K562 (cell line): ENCODE data around the gene TMEM217. TPM values are rescaled to one million over a fixed set of nuclear protein-coding genes. Genes with fewer than 3 reads are reported as not detected.
A peak's percentile ranks its signal among the peaks of the same experiment; 100 is the strongest.

Source experiments
- BCL6 ChIP-seq: fragments of 250-450 bp; sonication (Bioruptor Pico); IDR thresholded peaks from 2 replicates; pipeline ENCODE4 v1.4.0; 2020
- BDP1 ChIP-seq: IDR thresholded peaks from 3 replicates; pipeline ENCODE4 v1.6.1; 2011; ENCODE audit not compliant: insufficient read length, insufficient read depth
- CCAR2 ChIP-seq: fragments of 200-400 bp; formaldehyde crosslinking; IDR thresholded peaks from 2 replicates; pipeline ENCODE4 v1.6.1; 2017; ENCODE audit warnings: mild to moderate bottlenecking, low read depth, low read length
- CREM ChIP-seq: IDR thresholded peaks from 2 replicates; pipeline ENCODE4 v1.6.1; 2014; ENCODE audit warnings: antibody characterized with exemption, low read depth
- GTF2B ChIP-seq: IDR thresholded peaks from 2 replicates; pipeline ENCODE4 v1.6.1; 2011; ENCODE audit not compliant: insufficient read length; ENCODE audit errors: extremely low read depth
- HMGN3 ChIP-seq: IDR thresholded peaks from 2 replicates; pipeline ENCODE4 v1.6.1; 2011; ENCODE audit warnings: borderline replicate concordance, low read depth, mild to moderate bottlenecking, mixed read lengths, low read length; ENCODE audit not compliant: insufficient read length; ENCODE audit errors: extremely low read depth
- MAX ChIP-seq: sonication (generic); formaldehyde crosslinking; IDR thresholded peaks from 2 replicates; pipeline ENCODE4 v1.9.0; 2022; ENCODE audit warnings: mild to moderate bottlenecking, missing genetic modification reagents
- MEF2D ChIP-seq: conservative IDR thresholded peaks from 2 replicates; pipeline ENCODE4 v1.6.1; 2016; ENCODE audit warnings: low read depth, missing genetic modification characterization, missing compliant biosample characterization
- MTA1 ChIP-seq: fragments of 450-650 bp; IDR thresholded peaks from 2 replicates; pipeline ENCODE4 v1.6.1; 2017; ENCODE audit warnings: borderline replicate concordance
- NFE2L1 ChIP-seq: fragments of 450-650 bp; IDR thresholded peaks from 2 replicates; pipeline ENCODE4 v1.6.1; 2016; ENCODE audit warnings: missing genetic modification characterization, low read depth, mild to moderate bottlenecking, missing compliant biosample characterization, moderate library complexity, borderline replicate concordance
- PCBP2 ChIP-seq: fragments of 200-400 bp; formaldehyde crosslinking; IDR thresholded peaks from 2 replicates; pipeline ENCODE4 v1.6.1; 2018; ENCODE audit warnings: low read length, low read depth, mild to moderate bottlenecking, moderate library complexity; ENCODE audit not compliant: poor library complexity, severe bottlenecking
- PML ChIP-seq: IDR thresholded peaks from 2 replicates; pipeline ENCODE4 v1.6.1; 2012; ENCODE audit warnings: low read length, inconsistent platforms
- PTBP1 ChIP-seq: fragments of 200-400 bp; formaldehyde crosslinking; IDR thresholded peaks from 2 replicates; pipeline ENCODE4 v1.6.1; 2017; ENCODE audit warnings: low read depth, low read length
- PTTG1 ChIP-seq: fragments of 450-650 bp; IDR thresholded peaks from 2 replicates; pipeline ENCODE4 v1.6.1; 2016; ENCODE audit warnings: low read depth, mild to moderate bottlenecking, missing genetic modification characterization, missing compliant biosample characterization
- RBM25 ChIP-seq: fragments of 200-400 bp; formaldehyde crosslinking; IDR thresholded peaks from 2 replicates; pipeline ENCODE4 v1.6.1; 2018; ENCODE audit warnings: low read length, low read depth, moderate library complexity; ENCODE audit not compliant: severe bottlenecking
- SIN3B ChIP-seq: fragments of 450-650 bp; IDR thresholded peaks from 2 replicates; pipeline ENCODE4 v1.6.1; 2017; ENCODE audit warnings: low read depth, mild to moderate bottlenecking, moderate library complexity
- SMARCA5 ChIP-seq: fragments of 450-650 bp; IDR thresholded peaks from 2 replicates; pipeline ENCODE4 v1.6.1; 2016
- SMARCE1 ChIP-seq: fragments of 450-650 bp; IDR thresholded peaks from 2 replicates; pipeline ENCODE4 v1.7.1; 2016; ENCODE audit warnings: mild to moderate bottlenecking
- TSC22D4 ChIP-seq: fragments of 450-650 bp; IDR thresholded peaks from 2 replicates; pipeline ENCODE4 v1.6.1; 2016; ENCODE audit warnings: missing genetic modification characterization, missing biosample characterization, control low read depth
- U2AF2 ChIP-seq: fragments of 200-400 bp; formaldehyde crosslinking; optimal IDR thresholded peaks from 2 replicates; pipeline ENCODE3; 2017; ENCODE audit warnings: low read depth, mild to moderate bottlenecking, low read length
- XRCC5 ChIP-seq: fragments of 200-400 bp; formaldehyde crosslinking; IDR thresholded peaks from 2 replicates; pipeline ENCODE4 v1.6.1; 2017; ENCODE audit warnings: low read depth, mild to moderate bottlenecking, low read length
- ZFP30 ChIP-seq: fragments of 250-450 bp; sonication (Bioruptor Pico); IDR thresholded peaks from 2 replicates; pipeline ENCODE4 v1.8.0; 2022; ENCODE audit warnings: moderate library complexity, mild to moderate bottlenecking, inconsistent platforms, borderline replicate concordance
- ZKSCAN1 ChIP-seq: fragments of 150-350 bp; IDR thresholded peaks from 2 replicates; pipeline ENCODE4 v1.6.1; 2016; ENCODE audit warnings: low read depth, low read length
- ZNF347 ChIP-seq: fragments of 450-650 bp; formaldehyde crosslinking; IDR thresholded peaks from 2 replicates; pipeline ENCODE4 v1.4.0; 2020; ENCODE audit warnings: low read depth, mild to moderate bottlenecking, moderate library complexity
- ZNF41 ChIP-seq: fragments of 250-450 bp; sonication (Bioruptor Pico); conservative IDR thresholded peaks from 2 replicates; pipeline ENCODE4 v1.4.0; 2020; ENCODE audit warnings: mild to moderate bottlenecking
- ZNF511 ChIP-seq: sonication (generic); formaldehyde crosslinking; IDR thresholded peaks from 2 replicates; pipeline ENCODE4 v1.8.0; 2022; ENCODE audit warnings: mild to moderate bottlenecking, missing genetic modification reagents
- ZNF561 ChIP-seq: fragments of 450-650 bp; formaldehyde crosslinking; conservative IDR thresholded peaks from 2 replicates; pipeline ENCODE4 v1.4.0; 2020; ENCODE audit warnings: mild to moderate bottlenecking, moderate library complexity
- ZNF717 ChIP-seq: fragments of 250-450 bp; sonication (Bioruptor Pico); IDR thresholded peaks from 2 replicates; pipeline ENCODE4 v1.5.0; 2021
- polyA plus RNA-seq, 8 experiments: library from polyadenylated mRNA; depleted of rRNA in 4 of 8; stranded (reverse) in 5 of 8; unstranded in 3 of 8; fragments of >200 nt; fragmentation: Nextera tagmentation in 2 of 8; fragmentation: Illumina TruSeq in 1 of 8; extraction: Ambion mirVana in 2 of 8; extraction: Trizol in 1 of 8; gene quantifications; 2 replicates each; pipeline versions ENCODE4 v1.2.1 to v1.2.3, GENCODE V29; 2011 to 2014; ENCODE audit warnings: inconsistent platforms in 1 of 8, missing spikeins in 1 of 8
- total RNA-seq, 7 experiments: library from RNA; depleted of rRNA in 6 of 7; stranded (reverse); fragments of >200 nt in 6 of 7; fragmentation: Illumina TruSeq in 2 of 7; extraction: Trizol in 2 of 7; gene quantifications; 2 replicates each; pipeline versions ENCODE4 v1.2.1 to v1.2.3, GENCODE V29; 2011 to 2021; ENCODE audit warnings: low replicate concordance in 1 of 7

Gene TMEM217
- total and polyA plus RNA-seq, 9 of the 15 experiments (the other 6 are each of a cell fraction or from before 2014, with no cell fraction given): 1.3 to 8.0 (median 1.9) TPM

- TF ChIP-seq SIN3B (no peak), ZNF347 (no peak; the same call in 1 of the 2 replicates), SMARCA5 (no peak), ZNF511 (CRISPR knock-in tag) (0 out of 2 replicates have a peak, but pooled peaks have one; percentile 49), BDP1 (no peak), CREM (no peak), MTA1 (peak; percentile 30; the same call in 1 of the 2 replicates), RBM25 (no peak), XRCC5 (no peak), ZKSCAN1 (no peak), CCAR2 (no peak), SMARCE1 (peak; percentile 13; the same call in 1 of the 2 replicates), ZFP30 (CRISPR knock-in tag) (peak; percentile 90; the same call in 1 of the 2 replicates), PTTG1 (no peak), U2AF2 (no peak), MEF2D (tag) (no peak), GTF2B (no peak), BCL6 (CRISPR knock-in tag) (peak; percentile 12; the same call in 1 of the 2 replicates), ZNF717 (CRISPR knock-in tag) (peak; percentile 96), NFE2L1 (tag) (no peak), TSC22D4 (tag) (no peak), ZNF41 (CRISPR knock-in tag) (peak; percentile 80), HMGN3 (peak; percentile 65), PML (peak; percentile 9; the same call in 1 of the 2 replicates), MAX (CRISPR knock-in tag) (no peak), ZNF561 (CRISPR knock-in tag) (no peak), PCBP2 (no peak), PTBP1 (no peak; the same call in 1 of the 2 replicates)
Measured at GRCh38 chr6:37175332-37176267, 82.3 kb downstream of the TMEM217 start (continued).
